Epithelial cell of proximal tubule (primary cell): Measurements from ENCODE around the gene FERMT1. TPM values are rescaled to one million over a fixed set of nuclear protein-coding genes. Genes with fewer than 3 reads are reported as not detected.

Experiments used
- DNase-seq: peaks from one replicate; pipeline ENCODE4 v3.0.0-alpha.2; 2011; ENCODE audit warnings: low read depth
- H3K4me3 ChIP-seq: 2 replicates; pipeline ENCODE4 v1.5.1; 2011; ENCODE audit warnings: low read depth, mild to moderate bottlenecking, low read length
- total RNA-seq: library from RNA; depleted of rRNA; stranded (reverse); fragments of >200 nt; gene quantifications from 2 replicates; pipeline ENCODE4 v1.2.3, GENCODE V29; 2015
- TF ChIP-seq, protein P1 (sequence below): conservative IDR thresholded peaks from 2 replicates; pipeline ENCODE4 v1.5.1; 2012; ENCODE audit warnings: low read depth, mild to moderate bottlenecking, low read length

Gene FERMT1
- total RNA-seq, 1 donor from 2014 or later: 21.8 TPM

DNA sequence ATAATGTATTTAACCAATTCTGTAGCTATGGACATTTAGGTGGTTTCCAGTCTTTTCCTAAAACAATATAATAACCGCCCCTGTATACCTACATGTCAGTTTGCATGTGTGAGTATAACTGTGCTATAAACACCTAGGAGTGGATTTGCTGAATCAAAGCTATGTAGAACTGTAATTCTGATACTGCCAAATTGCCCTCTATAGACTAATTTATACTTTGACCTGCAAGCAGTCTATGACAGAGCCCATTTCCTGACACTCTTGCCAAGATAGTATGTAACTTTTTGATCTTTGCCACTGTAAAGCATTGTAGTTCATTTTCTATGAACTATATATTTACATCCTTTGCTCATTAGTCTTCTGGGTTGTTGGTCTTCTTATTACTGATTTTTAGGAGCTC lies 19.5 kb downstream of the FERMT1 start:
- no peak overlapping the region for H3K4me3 ChIP-seq
- DNase-seq: no peak
- TF ChIP-seq, protein P1, sequence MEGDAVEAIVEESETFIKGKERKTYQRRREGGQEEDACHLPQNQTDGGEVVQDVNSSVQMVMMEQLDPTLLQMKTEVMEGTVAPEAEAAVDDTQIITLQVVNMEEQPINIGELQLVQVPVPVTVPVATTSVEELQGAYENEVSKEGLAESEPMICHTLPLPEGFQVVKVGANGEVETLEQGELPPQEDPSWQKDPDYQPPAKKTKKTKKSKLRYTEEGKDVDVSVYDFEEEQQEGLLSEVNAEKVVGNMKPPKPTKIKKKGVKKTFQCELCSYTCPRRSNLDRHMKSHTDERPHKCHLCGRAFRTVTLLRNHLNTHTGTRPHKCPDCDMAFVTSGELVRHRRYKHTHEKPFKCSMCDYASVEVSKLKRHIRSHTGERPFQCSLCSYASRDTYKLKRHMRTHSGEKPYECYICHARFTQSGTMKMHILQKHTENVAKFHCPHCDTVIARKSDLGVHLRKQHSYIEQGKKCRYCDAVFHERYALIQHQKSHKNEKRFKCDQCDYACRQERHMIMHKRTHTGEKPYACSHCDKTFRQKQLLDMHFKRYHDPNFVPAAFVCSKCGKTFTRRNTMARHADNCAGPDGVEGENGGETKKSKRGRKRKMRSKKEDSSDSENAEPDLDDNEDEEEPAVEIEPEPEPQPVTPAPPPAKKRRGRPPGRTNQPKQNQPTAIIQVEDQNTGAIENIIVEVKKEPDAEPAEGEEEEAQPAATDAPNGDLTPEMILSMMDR: no peak

DNA sequence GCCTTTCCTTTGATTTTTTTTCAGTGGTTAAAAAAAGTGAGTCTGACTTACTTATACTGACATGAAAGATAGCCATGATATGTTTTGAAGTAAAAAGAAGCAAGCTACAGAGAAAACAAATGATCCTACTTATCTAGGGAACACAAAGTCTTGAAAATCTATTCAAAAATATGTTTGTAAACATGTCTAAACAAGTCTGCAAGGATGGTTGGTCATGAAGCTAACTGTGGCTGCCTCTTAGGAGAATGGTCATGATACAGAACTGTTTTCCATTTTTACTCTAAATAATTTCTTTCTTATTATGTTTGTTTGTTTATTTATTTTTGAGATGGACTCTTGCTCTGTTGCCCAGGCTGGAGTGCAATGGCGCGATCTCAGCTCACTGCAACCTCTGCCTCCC lies 21.5 kb downstream of the FERMT1 start:
- TF ChIP-seq, protein P1: no peak
- no peak overlapping the region for H3K4me3 ChIP-seq
- DNase-seq: no peak

DNA sequence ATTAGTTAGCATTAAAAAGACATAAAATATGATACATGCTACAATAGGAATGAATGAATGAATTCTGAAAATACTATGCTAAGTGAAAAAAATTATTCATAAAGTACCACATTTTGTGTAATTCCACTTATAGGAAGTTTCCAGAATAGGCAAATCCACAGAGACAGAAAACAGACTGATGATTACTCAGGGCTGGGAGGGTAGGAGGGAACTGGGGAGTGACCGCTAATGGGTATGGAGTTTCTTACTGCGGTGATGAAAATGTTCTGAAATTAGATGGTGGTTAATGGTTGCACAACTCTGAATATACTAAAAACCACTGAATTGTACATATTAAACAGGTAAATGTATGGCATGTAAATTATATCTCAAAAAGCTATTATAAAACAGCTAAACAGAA lies 22.6 kb downstream of the FERMT1 start:
- TF ChIP-seq, protein P1: no peak
- DNase-seq: no peak
- H3K4me3 ChIP-seq: no peak overlapping the region

DNA sequence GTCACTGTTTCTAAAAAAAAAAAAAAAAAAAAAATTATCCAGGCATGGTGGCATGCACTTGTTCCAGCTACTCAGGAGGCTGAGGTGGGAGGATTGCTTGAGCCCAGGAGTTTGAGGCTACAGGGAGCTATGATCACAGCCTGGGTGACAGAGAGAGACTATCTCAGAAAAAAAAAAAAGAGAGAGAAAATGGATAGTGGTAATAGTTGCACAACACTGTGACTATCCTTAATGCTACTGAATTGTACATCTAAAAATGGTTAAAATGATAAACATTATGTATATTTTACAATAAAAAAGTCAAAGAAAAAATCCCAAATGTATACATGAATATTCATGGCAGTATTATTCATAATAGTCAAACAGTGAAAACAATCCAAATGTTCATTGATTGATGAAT lies 23.0 kb downstream of the FERMT1 start:
- no peak overlapping the region for H3K4me3 ChIP-seq
- DNase-seq: no peak
- TF ChIP-seq, protein P1: no peak

DNA sequence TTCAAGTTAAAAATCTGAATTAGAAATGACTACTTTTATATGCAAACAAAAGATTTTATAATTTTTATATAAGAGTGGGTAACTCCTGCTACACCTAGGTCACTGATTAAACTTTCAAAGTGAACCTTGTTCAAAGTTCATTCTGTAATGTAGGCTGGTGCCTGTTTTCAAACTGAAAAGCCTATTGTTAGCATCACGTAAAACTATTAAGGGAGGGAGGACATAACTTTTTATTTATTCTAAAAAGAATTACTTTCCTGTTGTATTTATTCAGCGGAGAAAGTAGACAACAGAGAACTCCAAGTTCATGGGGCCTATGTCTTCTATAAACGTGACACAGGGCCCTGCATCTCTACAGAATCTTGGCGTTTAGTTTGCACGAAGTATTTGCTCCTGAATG lies 27.4 kb downstream of the FERMT1 start:
- H3K4me3 ChIP-seq: no peak overlapping the region
- TF ChIP-seq, protein P1: no peak
- DNase-seq: no peak

DNA sequence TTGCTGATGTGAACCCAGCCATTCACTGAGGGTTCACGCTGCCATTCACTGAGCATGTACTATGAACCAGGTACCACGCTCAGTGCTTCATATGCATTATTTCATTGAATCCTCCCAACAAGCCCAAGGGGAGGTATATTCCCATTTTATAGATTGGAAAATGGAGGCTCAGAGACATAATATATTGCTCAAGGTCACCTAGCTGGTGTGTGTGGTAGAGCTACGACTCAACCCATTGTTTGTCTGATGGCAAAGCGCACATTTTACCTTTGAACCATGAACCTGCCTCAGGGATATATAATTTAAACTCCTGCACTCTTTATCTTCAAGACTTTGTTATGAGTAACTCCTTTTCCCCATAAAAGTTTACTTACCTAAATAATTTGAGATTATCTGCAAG lies 28.3 kb downstream of the FERMT1 start:
- H3K4me3 ChIP-seq: no peak overlapping the region
- DNase-seq: no peak
- TF ChIP-seq, protein P1: no peak

DNA sequence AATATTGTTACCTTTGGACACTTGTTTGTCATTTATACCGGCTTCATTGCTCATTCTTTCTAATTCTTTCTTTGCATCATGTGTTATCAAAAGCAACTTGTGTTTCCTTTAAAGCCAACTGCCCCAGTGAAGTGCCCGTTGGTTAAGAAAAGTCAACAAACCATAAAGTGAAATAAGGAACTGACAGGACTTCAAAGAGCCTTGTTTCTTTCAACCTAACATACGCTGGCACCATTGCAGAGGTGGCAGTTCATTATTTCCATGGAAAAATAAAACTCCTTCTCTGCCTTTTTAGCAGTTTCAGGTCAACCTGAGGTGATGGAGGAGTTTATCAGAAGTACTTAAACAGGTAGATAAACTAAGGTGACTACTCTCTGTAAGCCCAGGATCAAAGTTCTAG lies 28.8 kb downstream of the FERMT1 start:
- TF ChIP-seq, protein P1: no peak
- no peak for DNase-seq
- no peak overlapping the region for H3K4me3 ChIP-seq
